B cell (primary cell): ENCODE results near the gene PEDS1. TPM values are rescaled to one million over a fixed set of nuclear protein-coding genes. Genes with fewer than 3 reads are reported as not detected.

ENCODE experiments used
- ATAC-seq: fragments of 200-7000 bp; cut with Tn5 transposase; one replicate; pipeline ENCODE4 v1.10.0; 2021; ENCODE audit warnings: low read depth, mild to moderate bottlenecking, moderate number of reproducible peaks, moderate library complexity
- CTCF ChIA-PET: fragments of 350-600 bp; sonication (Branson Sonifier 250); formaldehyde crosslinking; loops from one replicate; lab custom pipeline; 2021; ENCODE audit warnings: antibody characterized with exemption, inconsistent platforms; lab: Charles Lee
- POLR2A ChIA-PET: fragments of 350-600 bp; sonication (Branson Sonifier 250); formaldehyde crosslinking; loops from one replicate; lab custom pipeline; 2021; ENCODE audit warnings: antibody characterized with exemption; lab: Charles Lee
- DNase-seq: peaks from one replicate; pipeline ENCODE4 v3.0.0; 2013
- H2AFZ ChIP-seq: 2 replicates; pipeline ENCODE4 v1.6.1; 2012; ENCODE audit warnings: mild to moderate bottlenecking, low read depth, low read length; ENCODE audit not compliant: insufficient read depth, poor library complexity, severe bottlenecking
- H3K27ac ChIP-seq, 2 donors: 1 replicate in 1 of 2; 2 replicates in 1 of 2; pipeline ENCODE4 v1.5.1; 2012 to 2013; ENCODE audit warnings: low read length in 2 of 2, mild to moderate bottlenecking in 2 of 2, moderate library complexity in 1 of 2
- H3K27me3 ChIP-seq, 4 experiments: fragments of 200-600 bp in 1 of 4; sonication (generic) in 1 of 4; replicated peaks in 1 of 4; 1 replicate in 2 of 4; 2 replicates in 2 of 4; pipeline versions ENCODE4 v1.6.1 to v1.7.0; 2013 to 2016; ENCODE audit warnings: low read length in 3 of 4, mild to moderate bottlenecking in 2 of 4, mixed read lengths in 1 of 4, moderate library complexity in 1 of 4; ENCODE audit not compliant: insufficient read depth in 4 of 4, control insufficient read depth in 3 of 4; ENCODE audit errors: control extremely low read depth in 1 of 4
- H3K36me3 ChIP-seq, 2 experiments: replicated peaks in 1 of 2; 1 replicate in 1 of 2; 2 replicates in 1 of 2; pipeline versions ENCODE4 v1.6.1 to v1.7.1; 2013; ENCODE audit warnings: low read length in 1 of 2; ENCODE audit not compliant: insufficient read depth in 2 of 2, control insufficient read depth in 1 of 2; ENCODE audit errors: control extremely low read depth in 1 of 2, extremely low read depth in 1 of 2
- H3K4me1 ChIP-seq, 2 donors: fragments of 200-600 bp in 1 of 2; sonication (generic) in 1 of 2; 1 replicate in 1 of 2; 2 replicates in 1 of 2; pipeline versions ENCODE4 v1.5.1 to v1.6.1; 2013 to 2017; ENCODE audit warnings: low read length in 2 of 2; ENCODE audit not compliant: control insufficient read depth in 2 of 2, insufficient read depth in 2 of 2
- H3K4me2 ChIP-seq: replicated peaks from 2 replicates; pipeline ENCODE3; 2012; ENCODE audit warnings: mild to moderate bottlenecking, low read depth, low read length; ENCODE audit not compliant: poor library complexity, severe bottlenecking
- H3K4me3 ChIP-seq, 5 experiments: fragments of 200-600 bp in 1 of 5; sonication (generic) in 1 of 5; 1 replicate in 3 of 5; 2 replicates in 2 of 5; pipeline versions ENCODE4 v1.5.1 to v1.7.0; 2011 to 2016; ENCODE audit warnings: low read length in 4 of 5, mild to moderate bottlenecking in 4 of 5, low read depth in 2 of 5, control low read depth in 1 of 5, moderate library complexity in 1 of 5; ENCODE audit not compliant: insufficient read depth in 1 of 5; ENCODE audit errors: control extremely low read depth in 1 of 5, extremely low read depth in 1 of 5
- H3K79me2 ChIP-seq: fragments of 200-600 bp; sonication (generic); one replicate; pipeline ENCODE4 v1.6.0; 2016; ENCODE audit warnings: low read length; ENCODE audit not compliant: control insufficient read depth, insufficient read depth
- H3K9ac ChIP-seq: fragments of 200-600 bp; sonication (generic); 2 replicates; pipeline ENCODE4 v1.6.1; 2017; ENCODE audit warnings: mild to moderate bottlenecking, low read length, moderate library complexity
- H3K9me3 ChIP-seq, 3 donors: one replicate each; pipeline versions ENCODE4 v1.6.1 to v1.7.1; 2013; ENCODE audit warnings: low read length in 2 of 3; ENCODE audit not compliant: control insufficient read depth in 2 of 3, insufficient read depth in 1 of 3; ENCODE audit errors: control extremely low read depth in 1 of 3
- H4K20me1 ChIP-seq: 2 replicates; pipeline ENCODE4 v1.6.0; 2012; ENCODE audit warnings: mild to moderate bottlenecking, low read length; ENCODE audit not compliant: insufficient read depth, control insufficient read depth, poor library complexity, severe bottlenecking
- H3K27ac Mint-ChIP-seq: one replicate; pipeline ENCODE4 v1.8.0; 2021; ENCODE audit warnings: mixed read lengths
- H3K27me3 Mint-ChIP-seq: one replicate; pipeline ENCODE4 v1.8.0; 2021; ENCODE audit warnings: mixed read lengths
- H3K4me1 Mint-ChIP-seq: one replicate; pipeline ENCODE4 v1.8.0; 2021; ENCODE audit warnings: mixed read lengths
- H3K4me3 Mint-ChIP-seq: one replicate; pipeline ENCODE4 v1.8.0; 2021; ENCODE audit warnings: mixed read lengths
- H3K9me3 Mint-ChIP-seq: one replicate; pipeline ENCODE4 v1.8.0; 2022; ENCODE audit warnings: mixed read lengths; ENCODE audit not compliant: insufficient read depth
- CTCF ChIP-seq: fragments of 200-600 bp; IDR thresholded peaks from one replicate; pipeline ENCODE4 v1.8.0; 2022; ENCODE audit warnings: antibody characterized with exemption, mild to moderate bottlenecking
- EZH2 ChIP-seq: IDR thresholded peaks from 2 replicates; pipeline ENCODE4 v1.6.1; 2012; ENCODE audit warnings: borderline replicate concordance, low read depth, mild to moderate bottlenecking, moderate library complexity, low read length; ENCODE audit not compliant: insufficient read depth, poor library complexity, severe bottlenecking
- WGBS: methylation state at CpG from one replicate; pipeline ENCODE4 v1.1.5; 2013; ENCODE audit warnings: missing lambda C conversion rate; ENCODE audit not compliant: insufficient coverage; 5-methylcytosine and 5-hydroxymethylcytosine counted together
- intact Hi-C: fragments of 100-400 bp; cut with micrococcal nuclease; formaldehyde crosslinking; loops from one replicate; pipeline ENCODE4 v1.10.0; 2022
- polyA plus RNA-seq: library from polyadenylated mRNA; depleted of rRNA; stranded (reverse); fragments of >200 nt; gene quantifications from 2 replicates; pipeline ENCODE4 v1.2.3, GENCODE V29; 2012
- total RNA-seq, 2 donors: library from RNA; stranded (reverse); fragments of 120-200 nt in 1 of 2; gene quantifications; 1 replicate in 1 of 2; 2 replicates in 1 of 2; pipeline versions ENCODE4 v1.2.3 to v1.2.4, GENCODE V29; 2013 to 2022

The PEDS1 gene
- total and polyA plus RNA-seq, 2 donors (not counting 1 experiment from before 2014, with no cell fraction given), result 11.2 to 38.7 TPM

GRCh38 chr20:50130995-50131394 is 22.5 kb downstream of the PEDS1 start:
- Histone ChIP-seq H3K4me3 (no peak overlapping the region), H3K79me2 (peaks cover 23% of the 10 kb centered on the region), H3K4me1 (no peaks in the 10 kb centered on the region), H3K36me3 (peaks cover 5 to 65% of the 10 kb centered on the region in 2 experiments), H2AFZ (no peak overlapping the region), H3K4me2 (no peak overlapping the region), H3K9me3 (no peaks in the 10 kb centered on the region), H4K20me1 (peaks cover 51% of the 10 kb centered on the region), H3K27me3 (no peaks in the 10 kb centered on the region), H3K9ac (no peak overlapping the region), H3K27ac (no peak overlapping the region)
- no peak overlapping the region for H3K4me3 Mint-ChIP-seq
- ChIA-PET POLR2A (no interaction called here), CTCF (interaction anchor here (20.7 kb wide), 1 partner anchor 39 kb away, joined by 297 read pairs; no protein-coding TSS in a partner anchor)
- intact Hi-C loops, result no loop called here
- 90% methylated on average over 2 of the region's 4 CpGs for WGBS
- no peak for TF ChIP-seq EZH2
- TF ChIP-seq CTCF, result no peak
- H3K4me1 Mint-ChIP-seq, result no peaks in the 10 kb centered on the region
- H3K27ac Mint-ChIP-seq, result no peak overlapping the region
- no peak for ATAC-seq
- no peaks in the 10 kb centered on the region for H3K9me3 Mint-ChIP-seq
- no peak for DNase-seq
- H3K27me3 Mint-ChIP-seq, result no peaks in the 10 kb centered on the region

GRCh38 chr20:50130356-50130723 is 23.2 kb downstream of the PEDS1 start:
- Histone ChIP-seq H3K27ac (no peak overlapping the region), H3K9me3 (no peaks in the 10 kb centered on the region), H2AFZ (no peak overlapping the region), H3K4me3 (no peak overlapping the region), H3K36me3 (peaks cover 6 to 69% of the 10 kb centered on the region in 2 experiments), H3K27me3 (no peaks in the 10 kb centered on the region), H3K4me1 (no peaks in the 10 kb centered on the region), H3K9ac (no peak overlapping the region), H4K20me1 (peaks cover 51% of the 10 kb centered on the region), H3K79me2 (peaks cover 23% of the 10 kb centered on the region), H3K4me2 (no peak overlapping the region)
- no peak for ATAC-seq
- no peaks in the 10 kb centered on the region for H3K9me3 Mint-ChIP-seq
- TF ChIP-seq EZH2 (no peak), CTCF (no peak)
- POLR2A ChIA-PET, result interaction anchor here (0.6 kb wide), 1 partner anchor 151 kb away, joined by 3 read pairs; no protein-coding TSS in a partner anchor
- H3K27ac Mint-ChIP-seq, result no peak overlapping the region
- H3K4me3 Mint-ChIP-seq, result no peak overlapping the region
- no CpG with 5 or more reads among the region's 1 CpG for WGBS
- CTCF ChIA-PET, result interaction anchor here (20.7 kb wide), 1 partner anchor 40 kb away, joined by 297 read pairs; no protein-coding TSS in a partner anchor
- intact Hi-C loops, result no loop called here
- DNase-seq, result no peak
- H3K4me1 Mint-ChIP-seq, result no peaks in the 10 kb centered on the region
- no peaks in the 10 kb centered on the region for H3K27me3 Mint-ChIP-seq
